CD4-positive, alpha-beta T cell treated with Interleukin-4 for 4 hours (primary cell): ENCODE data around the gene HYDIN.
"Not testable (repeated sequence)": the region's sequence is repeated elsewhere in the genome, so short reads cannot be mapped to it uniquely, and the experiment has no call there.

ENCODE experiments used
- DNase-seq: peaks from one replicate; pipeline ENCODE4 v3.0.0-alpha.2; 2020

HYDIN gene

GRCh38 chr16:71080777-71081176 lies 149.7 kb downstream of the HYDIN start:
- DNase-seq, result not testable (repeated sequence)

GRCh38 chr16:71080262-71080661 lies 150.3 kb downstream of the HYDIN start:
- not testable (repeated sequence) for DNase-seq

- not testable (repeated sequence) for DNase-seq
Observed at GRCh38 chr16:71070651-71071050, 159.9 kb downstream of the HYDIN start.

GRCh38 chr16:71069842-71070241 lies 160.7 kb downstream of the HYDIN start:
- not testable (repeated sequence) for DNase-seq

GRCh38 chr16:71053897-71054609 lies 176.5 kb downstream of the HYDIN start:
- DNase-seq, result not testable (repeated sequence)

GRCh38 chr16:71050307-71050706 lies 180.2 kb downstream of the HYDIN start:
- not testable (repeated sequence) for DNase-seq

GRCh38 chr16:71039368-71040111 lies 191.0 kb downstream of the HYDIN start:
- not testable (repeated sequence) for DNase-seq

GRCh38 chr16:71038421-71038820 lies 192.1 kb downstream of the HYDIN start:
- not testable (repeated sequence) for DNase-seq

- not testable (repeated sequence) for DNase-seq
Observed at GRCh38 chr16:71037987-71038386, 192.5 kb downstream of the HYDIN start.

GRCh38 chr16:71028032-71028727 lies 202.3 kb downstream of the HYDIN start:
- DNase-seq, result not testable (repeated sequence)

GRCh38 chr16:71027511-71027910 lies 203.0 kb downstream of the HYDIN start:
- not testable (repeated sequence) for DNase-seq

GRCh38 chr16:71023851-71024439 lies 206.6 kb downstream of the HYDIN start:
- DNase-seq, result not testable (repeated sequence)

GRCh38 chr16:71021961-71022537 lies 208.5 kb downstream of the HYDIN start:
- DNase-seq, result not testable (repeated sequence)

- not testable (repeated sequence) for DNase-seq
Observed at GRCh38 chr16:71019067-71019682, 211.3 kb downstream of the HYDIN start.

- not testable (repeated sequence) for DNase-seq
Observed at GRCh38 chr16:71015419-71015818, 215.1 kb downstream of the HYDIN start.

- not testable (repeated sequence) for DNase-seq
Observed at GRCh38 chr16:71009440-71010223, 220.9 kb downstream of the HYDIN start.

GRCh38 chr16:71006516-71006915 lies 224.0 kb downstream of the HYDIN start:
- DNase-seq, result not testable (repeated sequence)

GRCh38 chr16:70999735-71000134 lies 230.8 kb downstream of the HYDIN start:
- not testable (repeated sequence) for DNase-seq

GRCh38 chr16:70995799-70996198 lies 234.7 kb downstream of the HYDIN start:
- DNase-seq, result not testable (repeated sequence)

GRCh38 chr16:70992511-70992910 lies 238.0 kb downstream of the HYDIN start:
- DNase-seq, result not testable (repeated sequence)
